Measurements from ENCODE around the gene RWDD4. TPM values are rescaled to one million over a fixed set of nuclear protein-coding genes. Genes with fewer than 3 reads are reported as not detected.

The RWDD4 gene
- total and polyA plus RNA-seq, 11 donors = 8.2 to 20.4 (median 15.8) TPM

DNA sequence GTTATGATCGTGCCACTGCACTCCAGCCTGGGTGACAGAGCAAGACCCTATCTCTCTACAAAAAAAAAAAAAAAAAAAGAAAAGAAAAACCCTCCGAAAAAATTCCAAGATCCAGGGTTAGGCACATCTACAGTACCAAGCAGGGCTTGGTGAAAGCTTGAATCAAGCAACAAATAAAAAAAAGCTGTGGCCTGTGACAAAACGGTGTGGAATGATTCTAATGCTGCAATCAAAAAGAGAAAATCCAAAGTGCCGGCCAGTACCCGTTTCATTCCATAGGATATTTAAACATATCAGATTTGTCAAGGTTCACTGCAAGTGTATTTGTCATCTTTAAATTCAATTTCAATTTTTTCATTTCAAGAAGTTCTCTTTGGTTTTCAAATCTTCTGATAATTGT, 20.5 kb downstream of the RWDD4 start:
- H3K27me3 ChIP-seq = no peaks in the 10 kb centered on the region
- TF ChIP-seq POLR2A (IDR thresholded peaks at IDR 0.05) = no peak
- TF ChIP-seq, protein P1, sequence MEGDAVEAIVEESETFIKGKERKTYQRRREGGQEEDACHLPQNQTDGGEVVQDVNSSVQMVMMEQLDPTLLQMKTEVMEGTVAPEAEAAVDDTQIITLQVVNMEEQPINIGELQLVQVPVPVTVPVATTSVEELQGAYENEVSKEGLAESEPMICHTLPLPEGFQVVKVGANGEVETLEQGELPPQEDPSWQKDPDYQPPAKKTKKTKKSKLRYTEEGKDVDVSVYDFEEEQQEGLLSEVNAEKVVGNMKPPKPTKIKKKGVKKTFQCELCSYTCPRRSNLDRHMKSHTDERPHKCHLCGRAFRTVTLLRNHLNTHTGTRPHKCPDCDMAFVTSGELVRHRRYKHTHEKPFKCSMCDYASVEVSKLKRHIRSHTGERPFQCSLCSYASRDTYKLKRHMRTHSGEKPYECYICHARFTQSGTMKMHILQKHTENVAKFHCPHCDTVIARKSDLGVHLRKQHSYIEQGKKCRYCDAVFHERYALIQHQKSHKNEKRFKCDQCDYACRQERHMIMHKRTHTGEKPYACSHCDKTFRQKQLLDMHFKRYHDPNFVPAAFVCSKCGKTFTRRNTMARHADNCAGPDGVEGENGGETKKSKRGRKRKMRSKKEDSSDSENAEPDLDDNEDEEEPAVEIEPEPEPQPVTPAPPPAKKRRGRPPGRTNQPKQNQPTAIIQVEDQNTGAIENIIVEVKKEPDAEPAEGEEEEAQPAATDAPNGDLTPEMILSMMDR (IDR thresholded peaks at IDR 0.05) = no peak
- H3K4me1 ChIP-seq = peaks cover 0 to 18% (median 2%) of the 10 kb centered on the region in 12 donors
- peaks cover 0 to 24% (median 10%) of the 10 kb centered on the region in 9 donors for H3K36me3 ChIP-seq
- H3K27ac ChIP-seq = no peak overlapping the region
- no peaks in the 10 kb centered on the region for H3K9me3 ChIP-seq
- DNase-seq (no peak), ATAC-seq (no peak)
- 89 to 95% (median 93%) methylated on average over 5 of the region's 5 CpGs for WGBS, 4 donors
- no peak overlapping the region for H3K4me3 ChIP-seq
- intact Hi-C loops (cut with DNase I) = no loop called here

DNA sequence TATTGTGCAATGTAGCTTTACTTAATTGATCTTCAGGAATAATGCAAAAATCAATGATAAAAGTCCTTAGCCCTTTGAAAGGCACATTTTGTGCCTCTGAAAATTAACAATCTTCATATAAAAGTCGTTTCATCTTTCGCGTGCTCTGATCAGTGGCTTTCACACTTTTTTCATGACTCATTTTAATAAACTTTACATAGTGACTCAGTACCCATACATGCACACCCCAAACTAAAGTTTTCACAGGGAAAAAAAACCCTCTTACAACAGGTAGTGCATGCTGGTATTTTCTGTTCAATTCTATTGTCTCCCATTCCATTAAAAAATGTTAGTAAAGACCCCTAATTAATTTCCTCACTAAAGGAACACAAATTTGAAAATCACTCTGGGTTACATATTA, 21.5 kb downstream of the RWDD4 start:
- intact Hi-C loops (cut with DNase I) = no loop called here
- Histone ChIP-seq H3K9me3 (no peaks in the 10 kb centered on the region), H3K27ac (no peak overlapping the region), H3K36me3 (peaks cover 0 to 15% (median 6%) of the 10 kb centered on the region in 9 donors), H3K27me3 (no peaks in the 10 kb centered on the region), H3K4me3 (no peak overlapping the region), H3K4me1 (peaks cover 0 to 18% (median 2%) of the 10 kb centered on the region in 12 donors)
- TF ChIP-seq POLR2A (IDR thresholded peaks at IDR 0.05) = no peak
- TF ChIP-seq, protein P1 (IDR thresholded peaks at IDR 0.05) = no peak
- ATAC-seq = no peak
- WGBS, 4 donors = 83 to 87% (median 86%) methylated on average over 3 of the region's 3 CpGs
- no peak for DNase-seq

DNA sequence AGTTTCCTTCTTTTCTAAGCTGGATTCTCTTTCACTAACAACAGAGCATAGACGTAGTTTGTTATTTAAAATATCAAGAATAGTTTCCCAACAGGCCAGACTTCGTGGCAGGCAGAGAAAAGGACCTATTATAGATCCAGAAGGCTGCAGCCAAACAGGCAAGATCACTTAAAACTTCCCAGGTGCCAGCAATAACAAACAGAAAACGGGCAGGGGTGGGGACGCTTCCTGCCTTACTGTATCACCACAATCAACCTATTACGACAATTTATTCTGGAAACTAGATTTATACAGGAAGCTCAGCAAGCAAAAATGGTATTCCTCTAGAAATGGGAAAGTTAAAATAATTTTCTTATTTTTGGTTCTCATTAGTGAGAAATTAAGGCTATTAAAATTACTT, 22.1 kb downstream of the RWDD4 start:
- no peak for TF ChIP-seq POLR2A (IDR thresholded peaks at IDR 0.05)
- TF ChIP-seq, protein P1 (IDR thresholded peaks at IDR 0.05) = no peak
- Histone ChIP-seq H3K4me1 (peaks cover 0 to 18% (median 2%) of the 10 kb centered on the region in 12 donors), H3K36me3 (peaks cover 0 to 12% (median 4%) of the 10 kb centered on the region in 9 donors), H3K27me3 (no peaks in the 10 kb centered on the region), H3K4me3 (peak overlapping the region in 3 of 12 donors; percentile 1 to 39 (median 38)), H3K9me3 (no peaks in the 10 kb centered on the region), H3K27ac (peak overlapping the region in 5 of 12 donors; percentile 10 to 67 (median 23))
- ATAC-seq = peak in 1 of 4 donors; percentile 58
- intact Hi-C loops (cut with DNase I) = no loop called here
- DNase-seq = peak in 1 of 5 donors; percentile 11
- 49 to 53% (median 52%) methylated on average over 5 of the region's 5 CpGs for WGBS, 4 donors

DNA sequence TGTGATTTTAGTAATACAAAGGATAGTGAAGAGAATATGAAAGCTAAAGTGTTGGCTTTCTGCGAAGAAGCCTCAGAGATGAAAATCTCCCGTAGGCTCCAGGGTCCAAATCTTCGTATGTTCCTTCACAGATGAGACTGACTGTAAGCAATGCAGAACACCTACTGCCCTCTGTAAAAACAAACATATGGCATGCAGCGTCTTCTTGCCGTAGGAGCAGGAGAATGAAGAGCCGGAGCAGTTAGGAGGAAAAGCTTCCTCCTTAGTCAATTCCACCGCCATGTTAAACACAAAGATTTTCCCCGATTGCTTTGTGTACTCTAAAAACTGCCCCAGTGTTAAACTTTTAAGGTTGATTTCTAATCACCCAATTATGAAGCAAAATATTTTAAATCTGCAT, 22.5 kb downstream of the RWDD4 start:
- peak in 1 of 4 donors; percentile 9 for ATAC-seq
- no peak for DNase-seq
- WGBS, 4 donors = 81 to 89% (median 86%) methylated on average over 8 of the region's 8 CpGs
- H3K4me3 ChIP-seq = peak overlapping the region in 3 of 12 donors; percentile 1 to 39 (median 38)
- no peaks in the 10 kb centered on the region for H3K9me3 ChIP-seq
- TF ChIP-seq, protein P1 (IDR thresholded peaks at IDR 0.05) = no peak
- TF ChIP-seq POLR2A (IDR thresholded peaks at IDR 0.05) = no peak
- peak overlapping the region in 5 of 12 donors; percentile 10 to 67 (median 23) for H3K27ac ChIP-seq
- H3K36me3 ChIP-seq = peaks cover 0 to 9% (median 1%) of the 10 kb centered on the region in 9 donors
- peaks cover 0 to 18% (median 2%) of the 10 kb centered on the region in 12 donors for H3K4me1 ChIP-seq
- intact Hi-C loops (cut with DNase I) = no loop called here
- no peaks in the 10 kb centered on the region for H3K27me3 ChIP-seq
